HG02763 (cell line): ENCODE results near the gene ACTA2.

ENCODE experiments used
- ATAC-seq: cut with Tn5 transposase; IDR thresholded peaks from one replicate; pipeline ENCODE4 v1.9.1; 2021; ENCODE audit warnings: mild to moderate bottlenecking, moderate library complexity; ENCODE audit not compliant: unreplicated experiment

The ACTA2 gene

GRCh38 chr10:88896372-88896993 lies 56.1 kb downstream of the ACTA2 start:
- no peak for ATAC-seq

GRCh38 chr10:88895250-88895649 lies 57.3 kb downstream of the ACTA2 start:
- ATAC-seq: no peak

GRCh38 chr10:88893611-88894010 lies 59.0 kb downstream of the ACTA2 start:
- ATAC-seq: no peak

GRCh38 chr10:88892222-88892967 lies 60.2 kb downstream of the ACTA2 start:
- ATAC-seq: no peak

GRCh38 chr10:88890681-88891381 lies 61.7 kb downstream of the ACTA2 start:
- ATAC-seq: no peak

- ATAC-seq: peak; percentile 66
These were observed 62.8 kb downstream of the ACTA2 start for GRCh38 chr10:88889559-88890337.

- ATAC-seq: no peak
These were observed 63.6 kb downstream of the ACTA2 start for GRCh38 chr10:88888810-88889445.

- ATAC-seq: no peak
These were observed 66.0 kb downstream of the ACTA2 start for GRCh38 chr10:88886557-88886956.
